Uterine smooth muscle cell (primary cell): Measurements from ENCODE around the gene IFT122. TPM values are rescaled to one million over a fixed set of nuclear protein-coding genes. Genes with fewer than 3 reads are reported as not detected.

Source experiments
- total RNA-seq: library from RNA; depleted of rRNA; stranded (reverse); fragments of >200 nt; gene quantifications from 2 replicates; pipeline ENCODE4 v1.2.3, GENCODE V29; 2014

The IFT122 gene, protein sequence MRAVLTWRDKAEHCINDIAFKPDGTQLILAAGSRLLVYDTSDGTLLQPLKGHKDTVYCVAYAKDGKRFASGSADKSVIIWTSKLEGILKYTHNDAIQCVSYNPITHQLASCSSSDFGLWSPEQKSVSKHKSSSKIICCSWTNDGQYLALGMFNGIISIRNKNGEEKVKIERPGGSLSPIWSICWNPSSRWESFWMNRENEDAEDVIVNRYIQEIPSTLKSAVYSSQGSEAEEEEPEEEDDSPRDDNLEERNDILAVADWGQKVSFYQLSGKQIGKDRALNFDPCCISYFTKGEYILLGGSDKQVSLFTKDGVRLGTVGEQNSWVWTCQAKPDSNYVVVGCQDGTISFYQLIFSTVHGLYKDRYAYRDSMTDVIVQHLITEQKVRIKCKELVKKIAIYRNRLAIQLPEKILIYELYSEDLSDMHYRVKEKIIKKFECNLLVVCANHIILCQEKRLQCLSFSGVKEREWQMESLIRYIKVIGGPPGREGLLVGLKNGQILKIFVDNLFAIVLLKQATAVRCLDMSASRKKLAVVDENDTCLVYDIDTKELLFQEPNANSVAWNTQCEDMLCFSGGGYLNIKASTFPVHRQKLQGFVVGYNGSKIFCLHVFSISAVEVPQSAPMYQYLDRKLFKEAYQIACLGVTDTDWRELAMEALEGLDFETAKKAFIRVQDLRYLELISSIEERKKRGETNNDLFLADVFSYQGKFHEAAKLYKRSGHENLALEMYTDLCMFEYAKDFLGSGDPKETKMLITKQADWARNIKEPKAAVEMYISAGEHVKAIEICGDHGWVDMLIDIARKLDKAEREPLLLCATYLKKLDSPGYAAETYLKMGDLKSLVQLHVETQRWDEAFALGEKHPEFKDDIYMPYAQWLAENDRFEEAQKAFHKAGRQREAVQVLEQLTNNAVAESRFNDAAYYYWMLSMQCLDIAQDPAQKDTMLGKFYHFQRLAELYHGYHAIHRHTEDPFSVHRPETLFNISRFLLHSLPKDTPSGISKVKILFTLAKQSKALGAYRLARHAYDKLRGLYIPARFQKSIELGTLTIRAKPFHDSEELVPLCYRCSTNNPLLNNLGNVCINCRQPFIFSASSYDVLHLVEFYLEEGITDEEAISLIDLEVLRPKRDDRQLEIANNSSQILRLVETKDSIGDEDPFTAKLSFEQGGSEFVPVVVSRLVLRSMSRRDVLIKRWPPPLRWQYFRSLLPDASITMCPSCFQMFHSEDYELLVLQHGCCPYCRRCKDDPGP
- total RNA-seq = 26.0 and 34.0 TPM in 2 replicates

DNA sequence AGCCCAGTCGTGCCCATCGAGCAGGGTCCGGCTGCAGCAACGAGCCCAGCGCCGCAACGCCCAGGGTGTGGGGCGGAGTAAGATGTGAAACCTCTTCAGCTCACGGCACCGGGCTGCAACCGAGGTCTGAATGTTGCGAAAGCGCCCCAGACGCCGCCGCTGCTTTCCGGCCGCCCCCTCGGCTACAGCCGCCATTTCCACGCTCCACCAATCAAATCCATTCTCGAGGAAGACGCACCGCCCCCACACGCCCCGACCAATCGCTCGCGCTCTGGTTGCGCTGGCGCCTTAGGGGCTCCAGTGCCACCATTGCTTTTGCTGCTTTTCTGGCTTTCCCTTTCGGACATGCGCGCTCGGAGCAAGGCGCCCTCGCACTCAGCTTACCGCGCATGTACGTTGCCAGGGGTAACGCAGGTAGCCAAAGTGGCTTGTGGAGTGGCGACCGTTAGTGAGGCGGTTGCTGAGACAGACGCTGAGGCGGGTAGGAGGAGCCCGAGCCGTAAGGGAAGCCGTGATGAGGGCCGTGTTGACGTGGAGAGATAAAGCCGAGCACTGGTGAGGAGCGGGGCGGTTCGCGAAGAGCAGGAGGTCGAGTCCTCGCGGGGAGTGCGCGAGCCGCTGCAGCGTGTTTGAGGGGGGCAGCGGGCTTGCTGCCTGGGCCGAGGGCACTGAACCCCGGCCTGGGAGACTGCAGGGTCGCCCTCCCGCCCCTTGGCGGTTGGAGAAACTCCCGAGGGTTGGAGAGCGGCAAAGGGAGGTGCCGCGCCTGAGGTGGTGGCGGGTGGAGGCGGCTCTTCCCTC lies at the start of gene IFT122, which contains the start of gene MBD4:
TSS of gene IFT122 (plus strand) at position 408 of the 801 bp plus-strand sequence. CDS start at position 515, 107 bp downstream.
TSS of gene MBD4 (minus strand) at position 132 of the 801 bp plus-strand sequence. CDS start at position 17, 115 bp downstream.

GRCh38 chr3:129428376-129429079 lies 11.5 kb upstream of the IFT122 start, which contains the start of gene EFCAB12:
Gene EFCAB12, minus strand, starts transcription at chr3:129428636. Its CDS starts 148 bp downstream, at chr3:129428488.

DNA sequence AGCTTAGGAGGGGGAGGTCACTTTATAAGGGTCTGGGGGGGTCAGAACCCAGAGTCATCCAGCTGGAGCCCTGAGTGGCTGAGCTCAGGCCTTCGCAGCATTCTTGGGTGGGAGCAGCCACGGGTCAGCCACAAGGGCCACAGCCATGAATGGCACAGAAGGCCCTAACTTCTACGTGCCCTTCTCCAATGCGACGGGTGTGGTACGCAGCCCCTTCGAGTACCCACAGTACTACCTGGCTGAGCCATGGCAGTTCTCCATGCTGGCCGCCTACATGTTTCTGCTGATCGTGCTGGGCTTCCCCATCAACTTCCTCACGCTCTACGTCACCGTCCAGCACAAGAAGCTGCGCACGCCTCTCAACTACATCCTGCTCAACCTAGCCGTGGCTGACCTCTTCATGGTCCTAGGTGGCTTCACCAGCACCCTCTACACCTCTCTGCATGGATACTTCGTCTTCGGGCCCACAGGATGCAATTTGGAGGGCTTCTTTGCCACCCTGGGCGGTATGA lies 88.6 kb downstream of the IFT122 start, which contains the start of gene RHO:
TSS of gene RHO (plus strand) at position 51 of the 512 bp plus-strand sequence. CDS start at position 146, 95 bp downstream.

GRCh38 chr3:129543156-129543790 lies 103.2 kb downstream of the IFT122 start, which contains the start of gene H1-8:
Gene H1-8, plus strand, starts transcription at chr3:129543175. Its CDS starts 44 bp downstream, at chr3:129543219.

Other genes starting within 250 kb of the IFT122 start
- 352 and 362 TPM in 2 replicates for gene COPG1, start 190.6 kb upstream of the IFT122 start, total RNA-seq
- gene HMCES, start 161.4 kb upstream of the IFT122 start, total RNA-seq = 20.6 and 33.1 TPM in 2 replicates
- under 0.01 TPM in 1 of 2 replicates, not detected in the other for gene EFCAB12, start 11.6 kb upstream of the IFT122 start, total RNA-seq
- 21.2 and 22.1 TPM in 2 replicates for gene MBD4, start 276 bp upstream of the IFT122 start, total RNA-seq
- gene RHO, start 88.4 kb downstream of the IFT122 start, total RNA-seq = not detected in 2 replicates
- gene H1-8, start 103.0 kb downstream of the IFT122 start, total RNA-seq = not detected in 2 replicates
- gene PLXND1, start 166.5 kb downstream of the IFT122 start, total RNA-seq = 56.2 and 66.1 TPM in 2 replicates